SH-SY5Y (cell line): ENCODE measurements around the gene ZSCAN20.

Source experiments
- GATA2 ChIP-seq: IDR thresholded peaks from 2 replicates; pipeline ENCODE4 v1.6.1; 2011; ENCODE audit warnings: mild to moderate bottlenecking, low read depth, low read length
- GATA3 ChIP-seq: IDR thresholded peaks from 2 replicates; pipeline ENCODE4 v1.6.1; 2011; ENCODE audit warnings: low read depth, mild to moderate bottlenecking, low read length, moderate library complexity

DNA sequence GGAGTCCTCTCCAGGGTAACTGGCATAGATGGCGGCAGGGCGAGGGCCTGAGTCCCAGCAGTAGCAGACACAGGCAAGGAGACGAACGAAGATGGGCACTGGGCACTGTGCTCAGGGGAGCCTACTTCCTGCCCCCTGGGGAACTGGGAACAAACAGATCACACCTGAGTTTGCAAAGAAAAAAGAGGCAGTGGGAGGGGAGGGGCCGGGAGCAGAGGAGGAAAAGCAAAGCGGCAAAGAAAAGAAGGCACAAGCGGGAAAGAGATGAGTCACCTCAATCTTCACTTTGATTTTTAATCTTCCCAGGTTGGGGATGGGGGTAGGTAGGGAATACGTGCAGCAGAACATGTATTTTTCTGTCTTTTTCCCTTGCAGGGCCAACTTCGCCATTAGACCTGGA lies 44.0 kb downstream of the ZSCAN20 start:
- TF ChIP-seq GATA2 (no peak), GATA3 (no peak)
